CD14-positive monocyte (primary cell): ENCODE measurements around the gene TNNT3. TPM values are rescaled to one million over a fixed set of nuclear protein-coding genes. Genes with fewer than 3 reads are reported as not detected.

Source experiments
- DNase-seq, 3 donors: peaks; one replicate each; pipeline ENCODE4 v3.0.0-alpha.2; 2011 to 2022
- H2AFZ ChIP-seq: 2 replicates; pipeline ENCODE4 v1.6.0; 2012; ENCODE audit warnings: mild to moderate bottlenecking, low read depth, low read length, inconsistent platforms; ENCODE audit not compliant: insufficient read depth, poor library complexity, severe bottlenecking
- H3K27ac ChIP-seq, 2 donors: 1 replicate in 1 of 2; 2 replicates in 1 of 2; pipeline ENCODE4 v1.5.1; 2012 to 2013; ENCODE audit warnings: low read length in 2 of 2, control low read depth in 1 of 2, inconsistent platforms in 1 of 2, low read depth in 1 of 2, mild to moderate bottlenecking in 1 of 2
- H3K27me3 ChIP-seq, 2 donors: one replicate each; pipeline versions ENCODE4 v1.6.0 to v1.6.1; 2011 to 2013; ENCODE audit warnings: low read length in 2 of 2; ENCODE audit not compliant: control insufficient read depth in 2 of 2, insufficient read depth in 2 of 2
- H3K36me3 ChIP-seq, 2 donors: replicated peaks in 1 of 2; 1 replicate in 1 of 2; 2 replicates in 1 of 2; pipeline versions ENCODE4 v1.5.1 to v1.6.1; 2012 to 2013; ENCODE audit warnings: low read length in 2 of 2, control low read depth in 1 of 2, inconsistent platforms in 1 of 2, mild to moderate bottlenecking in 1 of 2; ENCODE audit not compliant: insufficient read depth in 2 of 2, control insufficient read depth in 1 of 2
- H3K4me1 ChIP-seq, 2 donors: 1 replicate in 1 of 2; 2 replicates in 1 of 2; pipeline versions ENCODE4 v1.5.1 to v1.6.1; 2012 to 2013; ENCODE audit warnings: low read length in 2 of 2, control low read depth in 1 of 2, inconsistent platforms in 1 of 2, mild to moderate bottlenecking in 1 of 2, moderate library complexity in 1 of 2; ENCODE audit not compliant: insufficient read depth in 2 of 2, control insufficient read depth in 1 of 2
- H3K4me2 ChIP-seq: replicated peaks from 2 replicates; pipeline ENCODE3; 2012; ENCODE audit warnings: low read length, moderate library complexity, mild to moderate bottlenecking; ENCODE audit not compliant: poor library complexity, severe bottlenecking; ENCODE audit errors: extremely low read depth
- H3K4me3 ChIP-seq, 3 experiments: fragments of 200-600 bp in 1 of 3; sonication (generic) in 1 of 3; replicated peaks in 1 of 3; 1 replicate in 2 of 3; 2 replicates in 1 of 3; pipeline ENCODE4 v1.5.1; 2011 to 2013; ENCODE audit warnings: low read length in 3 of 3, mild to moderate bottlenecking in 3 of 3, control low read depth in 2 of 3, low read depth in 2 of 3, inconsistent platforms in 1 of 3, moderate library complexity in 1 of 3
- H3K79me2 ChIP-seq: 2 replicates; pipeline ENCODE4 v1.6.0; 2012; ENCODE audit warnings: mild to moderate bottlenecking, control low read depth, inconsistent platforms, low read length, moderate library complexity; ENCODE audit not compliant: insufficient read depth
- H3K9ac ChIP-seq: 2 replicates; pipeline ENCODE4 v1.6.0; 2017; ENCODE audit warnings: low read length, mild to moderate bottlenecking; ENCODE audit not compliant: insufficient read depth, poor library complexity, severe bottlenecking
- H3K9me3 ChIP-seq, 2 donors: replicated peaks in 1 of 2; 1 replicate in 1 of 2; 2 replicates in 1 of 2; pipeline versions ENCODE4 v1.5.1 to v1.6.1; 2012 to 2013; ENCODE audit warnings: low read length in 2 of 2, control low read depth in 1 of 2; ENCODE audit not compliant: control insufficient read depth in 1 of 2, insufficient read depth in 1 of 2
- H4K20me1 ChIP-seq: 2 replicates; pipeline ENCODE4 v1.6.0; 2012; ENCODE audit warnings: mild to moderate bottlenecking, low read length, control low read depth, moderate library complexity; ENCODE audit not compliant: insufficient read depth
- H3K27ac Mint-ChIP-seq, 7 donors: one replicate each; pipeline ENCODE4 v1.8.0; 2020; ENCODE audit warnings: mild to moderate bottlenecking in 7 of 7, mixed read lengths in 7 of 7, moderate library complexity in 6 of 7, inconsistent platforms in 2 of 7
- H3K27me3 Mint-ChIP-seq, 3 donors: one replicate each; pipeline ENCODE4 v1.8.0; 2021 to 2022; ENCODE audit warnings: low read depth in 3 of 3, mild to moderate bottlenecking in 3 of 3, mixed read lengths in 3 of 3, moderate library complexity in 3 of 3, inconsistent platforms in 1 of 3
- H3K36me3 Mint-ChIP-seq, 2 donors: one replicate each; pipeline ENCODE4 v1.8.0; 2020; ENCODE audit warnings: mixed read lengths in 2 of 2, inconsistent platforms in 1 of 2, mild to moderate bottlenecking in 1 of 2
- H3K4me1 Mint-ChIP-seq: one replicate; pipeline ENCODE4 v1.8.0; 2020; ENCODE audit warnings: mild to moderate bottlenecking, mixed read lengths
- H3K4me3 Mint-ChIP-seq, 2 donors: one replicate each; pipeline ENCODE4 v1.8.0; 2020; ENCODE audit warnings: mild to moderate bottlenecking in 2 of 2, mixed read lengths in 2 of 2, moderate library complexity in 1 of 2
- H3K9me3 Mint-ChIP-seq, 7 donors: one replicate each; pipeline ENCODE4 v1.8.0; 2020 to 2022; ENCODE audit warnings: mixed read lengths in 7 of 7, mild to moderate bottlenecking in 6 of 7, moderate library complexity in 6 of 7, inconsistent platforms in 2 of 7
- WGBS: methylation state at CpG from one replicate; pipeline ENCODE4 v1.1.5; 2013; ENCODE audit warnings: missing lambda C conversion rate; ENCODE audit not compliant: insufficient coverage; 5-methylcytosine and 5-hydroxymethylcytosine counted together
- intact Hi-C, 2 donors: fragments of 100-400 bp; cut with micrococcal nuclease; formaldehyde crosslinking; loops; one replicate each; pipeline versions ENCODE4 v1.15.0 to v1.15.1; 2023
- polyA plus RNA-seq, 3 donors: library from polyadenylated mRNA; depleted of rRNA in 1 of 3; unstranded in 2 of 3; stranded (reverse) in 1 of 3; fragments of 300-500 nt in 2 of 3; fragments of >200 nt in 1 of 3; fragmentation: Illumina TruSeq in 2 of 3; gene quantifications; 1 replicate in 2 of 3; 2 replicates in 1 of 3; pipeline ENCODE4 v1.2.3, GENCODE V29; 2012 to 2021
- TF ChIP-seq, protein P1 (sequence below): fragments of 200-600 bp; IDR thresholded peaks from one replicate; pipeline ENCODE4 v1.8.0; 2022; ENCODE audit warnings: antibody characterized with exemption, mild to moderate bottlenecking

The TNNT3 gene
- polyA plus RNA-seq, 3 donors = 1.4 TPM; not detected in 2

DNA sequence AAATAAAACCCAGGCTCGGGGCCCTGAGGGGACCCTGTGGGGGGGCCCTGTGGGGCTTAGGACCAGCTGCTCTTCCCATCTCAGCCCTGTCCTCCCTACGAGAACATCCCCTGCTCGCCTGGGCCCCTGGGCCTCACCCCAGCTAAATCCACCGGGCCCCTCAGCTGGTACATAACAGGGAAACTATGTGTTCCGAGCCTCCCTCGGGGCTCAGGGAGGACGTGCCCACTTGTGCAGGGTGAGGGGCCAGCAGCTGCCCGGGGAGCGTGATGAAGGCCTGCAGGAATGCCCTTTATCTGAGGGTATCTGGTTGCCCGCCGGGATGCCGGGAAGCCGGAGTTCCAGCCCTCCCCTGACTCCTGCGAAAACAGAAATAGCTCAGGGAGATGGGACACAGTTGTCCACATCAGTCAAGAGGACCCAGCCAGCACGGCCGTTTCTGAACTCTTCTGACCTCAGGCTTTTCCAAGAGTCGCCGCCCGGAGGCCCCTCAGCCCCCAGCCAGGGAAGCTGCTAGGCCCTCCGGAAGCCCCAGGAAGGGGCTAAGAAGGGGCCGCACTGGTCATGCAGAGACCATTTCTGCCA, 48.2 kb downstream of the TNNT3 start:
- no peak overlapping the region for H3K4me3 Mint-ChIP-seq
- TF ChIP-seq, protein P1, sequence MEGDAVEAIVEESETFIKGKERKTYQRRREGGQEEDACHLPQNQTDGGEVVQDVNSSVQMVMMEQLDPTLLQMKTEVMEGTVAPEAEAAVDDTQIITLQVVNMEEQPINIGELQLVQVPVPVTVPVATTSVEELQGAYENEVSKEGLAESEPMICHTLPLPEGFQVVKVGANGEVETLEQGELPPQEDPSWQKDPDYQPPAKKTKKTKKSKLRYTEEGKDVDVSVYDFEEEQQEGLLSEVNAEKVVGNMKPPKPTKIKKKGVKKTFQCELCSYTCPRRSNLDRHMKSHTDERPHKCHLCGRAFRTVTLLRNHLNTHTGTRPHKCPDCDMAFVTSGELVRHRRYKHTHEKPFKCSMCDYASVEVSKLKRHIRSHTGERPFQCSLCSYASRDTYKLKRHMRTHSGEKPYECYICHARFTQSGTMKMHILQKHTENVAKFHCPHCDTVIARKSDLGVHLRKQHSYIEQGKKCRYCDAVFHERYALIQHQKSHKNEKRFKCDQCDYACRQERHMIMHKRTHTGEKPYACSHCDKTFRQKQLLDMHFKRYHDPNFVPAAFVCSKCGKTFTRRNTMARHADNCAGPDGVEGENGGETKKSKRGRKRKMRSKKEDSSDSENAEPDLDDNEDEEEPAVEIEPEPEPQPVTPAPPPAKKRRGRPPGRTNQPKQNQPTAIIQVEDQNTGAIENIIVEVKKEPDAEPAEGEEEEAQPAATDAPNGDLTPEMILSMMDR = no peak
- intact Hi-C loops = no loop called here
- Histone ChIP-seq H3K4me1 (no peaks in the 10 kb centered on the region), H3K9ac (no peak overlapping the region), H3K27me3 (no peaks in the 10 kb centered on the region), H3K27ac (no peak overlapping the region), H3K36me3 (no peaks in the 10 kb centered on the region), H2AFZ (no peak overlapping the region), H3K79me2 (no peaks in the 10 kb centered on the region), H4K20me1 (no peaks in the 10 kb centered on the region), H3K4me3 (no peak overlapping the region), H3K9me3 (no peaks in the 10 kb centered on the region), H3K4me2 (no peak overlapping the region)
- no peaks in the 10 kb centered on the region for H3K36me3 Mint-ChIP-seq
- no peak for DNase-seq
- no CpG with 5 or more reads among the region's 21 CpGs for WGBS
- no peaks in the 10 kb centered on the region for H3K4me1 Mint-ChIP-seq
- H3K27me3 Mint-ChIP-seq = peaks cover 0 to 2% (median 0%) of the 10 kb centered on the region in 3 donors
- no peaks in the 10 kb centered on the region for H3K9me3 Mint-ChIP-seq
- H3K27ac Mint-ChIP-seq = no peak overlapping the region

DNA sequence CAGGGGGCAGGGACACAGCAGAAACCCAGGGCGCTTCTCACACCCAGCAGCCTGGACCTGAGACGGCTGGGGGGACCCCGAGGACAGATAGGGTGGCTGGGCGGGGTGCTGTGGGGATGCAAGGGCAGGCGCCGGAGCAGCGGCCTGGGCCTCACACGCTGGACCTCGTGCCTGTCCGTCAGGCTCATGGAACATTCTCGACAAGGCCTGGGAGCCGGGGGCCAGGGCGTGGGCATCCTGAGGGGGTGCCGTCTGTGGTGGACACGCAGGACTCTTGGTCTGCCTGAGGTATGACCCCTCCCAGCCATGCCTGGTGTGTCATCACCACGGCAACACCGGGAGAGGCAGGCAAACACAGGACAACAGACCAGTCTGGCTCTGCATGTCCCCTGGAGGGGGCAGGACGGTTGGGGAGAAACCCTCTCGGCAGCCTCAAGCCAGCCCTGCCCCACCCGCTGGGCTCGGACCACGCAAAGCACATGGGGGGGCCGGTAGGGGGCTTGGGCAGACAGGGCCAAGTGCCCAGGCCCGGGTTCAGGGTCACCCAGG, 49.0 kb downstream of the TNNT3 start:
- no peak overlapping the region for H3K27ac ChIP-seq
- no peaks in the 10 kb centered on the region for H3K36me3 ChIP-seq
- no peak overlapping the region for H3K9ac ChIP-seq
- H4K20me1 ChIP-seq = no peaks in the 10 kb centered on the region
- no peaks in the 10 kb centered on the region for H3K27me3 ChIP-seq
- H3K4me3 ChIP-seq = no peak overlapping the region
- no peaks in the 10 kb centered on the region for H3K9me3 Mint-ChIP-seq
- no peaks in the 10 kb centered on the region for H3K9me3 ChIP-seq
- no peak overlapping the region for H3K4me3 Mint-ChIP-seq
- no peaks in the 10 kb centered on the region for H3K79me2 ChIP-seq
- no peaks in the 10 kb centered on the region for H3K4me1 Mint-ChIP-seq
- no peak for DNase-seq
- intact Hi-C loops = no loop called here
- TF ChIP-seq, protein P1 = no peak
- H3K27me3 Mint-ChIP-seq = peaks cover 0 to 2% (median 0%) of the 10 kb centered on the region in 3 donors
- no peaks in the 10 kb centered on the region for H3K36me3 Mint-ChIP-seq
- no peak overlapping the region for H3K4me2 ChIP-seq
- no CpG with 5 or more reads among the region's 24 CpGs for WGBS
- H3K27ac Mint-ChIP-seq = no peak overlapping the region
- no peaks in the 10 kb centered on the region for H3K4me1 ChIP-seq
- H2AFZ ChIP-seq = no peak overlapping the region
